Kidney epithelial cell (primary cell): Measurements from ENCODE around the gene PAIP2. TPM values are rescaled to one million over a fixed set of nuclear protein-coding genes. Genes with fewer than 3 reads are reported as not detected.

Source experiments
- DNase-seq: peaks from one replicate; pipeline ENCODE4 v3.0.0-alpha.2; 2010; ENCODE audit warnings: low read depth
- H3K27me3 ChIP-seq: 2 replicates; pipeline ENCODE4 v1.6.0; 2011; ENCODE audit warnings: low read length; ENCODE audit not compliant: control insufficient read depth, insufficient read depth
- H3K36me3 ChIP-seq: 2 replicates; pipeline ENCODE4 v1.5.1; 2011; ENCODE audit warnings: low read length; ENCODE audit not compliant: control insufficient read depth, insufficient read depth
- H3K4me3 ChIP-seq: 2 replicates; pipeline ENCODE4 v1.5.1; 2011; ENCODE audit warnings: low read depth, mild to moderate bottlenecking, control low read depth, low read length
- CTCF ChIP-seq: IDR thresholded peaks from 2 replicates; pipeline ENCODE4 v1.5.1; 2011; ENCODE audit warnings: mild to moderate bottlenecking, moderate library complexity, low read length, control low read depth, inconsistent platforms; ENCODE audit not compliant: insufficient read depth, poor library complexity, severe bottlenecking
- total RNA-seq: library from RNA; depleted of rRNA; stranded (reverse); fragments of >200 nt; gene quantifications from 2 replicates; pipeline ENCODE4 v1.2.3, GENCODE V29; 2015

PAIP2 gene
- total RNA-seq, 1 donor from 2014 or later: 72.9 TPM

GRCh38 chr5:139395844-139396640, 54.4 kb downstream of the PAIP2 start:
- H3K36me3 ChIP-seq: no peaks in the 10 kb centered on the region
- H3K27me3 ChIP-seq: peaks cover 20% of the 10 kb centered on the region
- no peak overlapping the region for H3K4me3 ChIP-seq
- no peak for DNase-seq
- TF ChIP-seq CTCF: peak; percentile 1

GRCh38 chr5:139396691-139397090, 55.0 kb downstream of the PAIP2 start:
- no peak for TF ChIP-seq CTCF
- no peak for DNase-seq
- H3K4me3 ChIP-seq: no peak overlapping the region
- H3K36me3 ChIP-seq: no peaks in the 10 kb centered on the region
- H3K27me3 ChIP-seq: peaks cover 20% of the 10 kb centered on the region

- TF ChIP-seq CTCF: no peak
- Histone ChIP-seq H3K36me3 (peaks cover 2% of the 10 kb centered on the region), H3K27me3 (peaks cover 18% of the 10 kb centered on the region), H3K4me3 (no peak overlapping the region)
- DNase-seq: no peak
These were observed 56.3 kb downstream of the PAIP2 start for GRCh38 chr5:139397921-139398320.

- no peak for DNase-seq
- no peak for TF ChIP-seq CTCF
- peaks cover 2% of the 10 kb centered on the region for H3K36me3 ChIP-seq
- H3K27me3 ChIP-seq: peaks cover 2% of the 10 kb centered on the region
- H3K4me3 ChIP-seq: no peak overlapping the region
These were observed 58.0 kb downstream of the PAIP2 start for GRCh38 chr5:139399501-139400121.

GRCh38 chr5:139401546-139401945, 59.9 kb downstream of the PAIP2 start:
- Histone ChIP-seq H3K36me3 (peaks cover 2% of the 10 kb centered on the region), H3K4me3 (no peak overlapping the region), H3K27me3 (no peaks in the 10 kb centered on the region)
- no peak for DNase-seq
- no peak for TF ChIP-seq CTCF
